ENCODE measurements around the gene DOLK.

Gene DOLK

GRCh38 chr9:128913048-128913900 is 34.1 kb downstream of the DOLK start:
- FAIRE-seq: no peak
- DNase-seq (ENCODE audit: insufficient read length): no peak

GRCh38 chr9:128912270-128912853 is 35.0 kb downstream of the DOLK start:
- TF ChIP-seq TAF1 (IDR thresholded peaks at IDR 0.05; ENCODE audit: borderline replicate concordance, low read depth, low read length) (no peak), POLR2AphosphoS5 (IDR thresholded peaks at IDR 0.05; ENCODE audit: low read depth, low read length) (no peak), POLR2A (IDR thresholded peaks at IDR 0.05; ENCODE audit: low read depth, low read length) (no peak)
- FAIRE-seq (no peak), DNase-seq (ENCODE audit: insufficient read length) (no peak)

More at GRCh38 chr9:128913048-128913900, 34.1 kb downstream of the DOLK start:
- TF ChIP-seq POLR2A (IDR thresholded peaks at IDR 0.05; ENCODE audit: low read depth, low read length) (no peak), TAF1 (IDR thresholded peaks at IDR 0.05; ENCODE audit: borderline replicate concordance, low read depth, low read length) (no peak), POLR2AphosphoS5 (IDR thresholded peaks at IDR 0.05; ENCODE audit: low read depth, low read length) (no peak)

GRCh38 chr9:128911529-128912035 is 35.8 kb downstream of the DOLK start:
- DNase-seq (ENCODE audit: insufficient read length) (no peak), FAIRE-seq (no peak)
- no peak for TF ChIP-seq POLR2A (IDR thresholded peaks at IDR 0.05; ENCODE audit: low read depth, low read length)
- TF ChIP-seq TAF1 (IDR thresholded peaks at IDR 0.05; ENCODE audit: borderline replicate concordance, low read depth, low read length): no peak
- TF ChIP-seq POLR2AphosphoS5 (IDR thresholded peaks at IDR 0.05; ENCODE audit: low read depth, low read length): no peak

GRCh38 chr9:128910906-128911305 is 36.5 kb downstream of the DOLK start:
- FAIRE-seq: no peak

GRCh38 chr9:128909859-128910258 is 37.5 kb downstream of the DOLK start:
- FAIRE-seq (no peak), DNase-seq (ENCODE audit: insufficient read length) (no peak)
- TF ChIP-seq TAF1 (IDR thresholded peaks at IDR 0.05; ENCODE audit: borderline replicate concordance, low read depth, low read length) (no peak), POLR2AphosphoS5 (IDR thresholded peaks at IDR 0.05; ENCODE audit: low read depth, low read length) (no peak), POLR2A (IDR thresholded peaks at IDR 0.05; ENCODE audit: low read depth, low read length) (no peak)

More at GRCh38 chr9:128910906-128911305, 36.5 kb downstream of the DOLK start:
- TF ChIP-seq TAF1 (IDR thresholded peaks at IDR 0.05; ENCODE audit: borderline replicate concordance, low read depth, low read length) (no peak), POLR2AphosphoS5 (IDR thresholded peaks at IDR 0.05; ENCODE audit: low read depth, low read length) (no peak), POLR2A (IDR thresholded peaks at IDR 0.05; ENCODE audit: low read depth, low read length) (no peak)
- DNase-seq (ENCODE audit: insufficient read length): no peak

- TF ChIP-seq POLR2AphosphoS5 (IDR thresholded peaks at IDR 0.05; ENCODE audit: low read depth, low read length) (no peak), TAF1 (IDR thresholded peaks at IDR 0.05; ENCODE audit: borderline replicate concordance, low read depth, low read length) (no peak), POLR2A (IDR thresholded peaks at IDR 0.05; ENCODE audit: low read depth, low read length) (no peak)
- FAIRE-seq (no peak), DNase-seq (ENCODE audit: insufficient read length) (no peak)
Observed at GRCh38 chr9:128908372-128908771, 39.0 kb downstream of the DOLK start.

GRCh38 chr9:128906741-128907140 is 40.7 kb downstream of the DOLK start:
- DNase-seq (ENCODE audit: insufficient read length): no peak
- TF ChIP-seq TAF1 (IDR thresholded peaks at IDR 0.05; ENCODE audit: borderline replicate concordance, low read depth, low read length) (no peak), POLR2A (IDR thresholded peaks at IDR 0.05; ENCODE audit: low read depth, low read length) (no peak), POLR2AphosphoS5 (IDR thresholded peaks at IDR 0.05; ENCODE audit: low read depth, low read length) (no peak)
- no peak for FAIRE-seq

GRCh38 chr9:128905964-128906363 is 41.4 kb downstream of the DOLK start:
- no peak for FAIRE-seq
- DNase-seq (ENCODE audit: insufficient read length): no peak
- TF ChIP-seq POLR2A (IDR thresholded peaks at IDR 0.05; ENCODE audit: low read depth, low read length): no peak
- TF ChIP-seq TAF1 (IDR thresholded peaks at IDR 0.05; ENCODE audit: borderline replicate concordance, low read depth, low read length): no peak
- no peak for TF ChIP-seq POLR2AphosphoS5 (IDR thresholded peaks at IDR 0.05; ENCODE audit: low read depth, low read length)

- FAIRE-seq: no peak
- DNase-seq (ENCODE audit: insufficient read length): no peak
- TF ChIP-seq POLR2A (IDR thresholded peaks at IDR 0.05; ENCODE audit: low read depth, low read length) (no peak), TAF1 (IDR thresholded peaks at IDR 0.05; ENCODE audit: borderline replicate concordance, low read depth, low read length) (no peak), POLR2AphosphoS5 (IDR thresholded peaks at IDR 0.05; ENCODE audit: low read depth, low read length) (no peak)
Observed at GRCh38 chr9:128903871-128904620, 43.4 kb downstream of the DOLK start.

GRCh38 chr9:128903079-128903461 is 44.3 kb downstream of the DOLK start:
- DNase-seq (ENCODE audit: insufficient read length): no peak
- TF ChIP-seq POLR2A (IDR thresholded peaks at IDR 0.05; ENCODE audit: low read depth, low read length): no peak
- no peak for TF ChIP-seq POLR2AphosphoS5 (IDR thresholded peaks at IDR 0.05; ENCODE audit: low read depth, low read length)
- TF ChIP-seq TAF1 (IDR thresholded peaks at IDR 0.05; ENCODE audit: borderline replicate concordance, low read depth, low read length): no peak
- no peak for FAIRE-seq
